PC-3 (cell line): ENCODE measurements around the gene TNXB.
"Not testable (repeated sequence)": the region's sequence is repeated elsewhere in the genome, so short reads cannot be mapped to it uniquely, and the experiment has no call there.

ENCODE experiments used
- EZH2 ChIP-seq: fragments of 300-600 bp; sonication (generic); IDR thresholded peaks from one replicate; pipeline ENCODE4 v1.6.1; 2017; ENCODE audit warnings: antibody characterized with exemption, mild to moderate bottlenecking, low read length; ENCODE audit not compliant: unreplicated experiment
- EZH2phosphoT487 ChIP-seq: fragments of 300-600 bp; sonication (generic); IDR thresholded peaks from 2 replicates; pipeline ENCODE4 v1.6.1; 2018; ENCODE audit warnings: mild to moderate bottlenecking, antibody characterized with exemption, low read length, borderline replicate concordance
- TF ChIP-seq, protein P1 (sequence below): fragments of 300-600 bp; sonication (generic); conservative IDR thresholded peaks from 2 replicates; pipeline ENCODE4 v1.5.1; 2017; ENCODE audit warnings: antibody characterized with exemption, low read depth, mild to moderate bottlenecking, low read length

DNA sequence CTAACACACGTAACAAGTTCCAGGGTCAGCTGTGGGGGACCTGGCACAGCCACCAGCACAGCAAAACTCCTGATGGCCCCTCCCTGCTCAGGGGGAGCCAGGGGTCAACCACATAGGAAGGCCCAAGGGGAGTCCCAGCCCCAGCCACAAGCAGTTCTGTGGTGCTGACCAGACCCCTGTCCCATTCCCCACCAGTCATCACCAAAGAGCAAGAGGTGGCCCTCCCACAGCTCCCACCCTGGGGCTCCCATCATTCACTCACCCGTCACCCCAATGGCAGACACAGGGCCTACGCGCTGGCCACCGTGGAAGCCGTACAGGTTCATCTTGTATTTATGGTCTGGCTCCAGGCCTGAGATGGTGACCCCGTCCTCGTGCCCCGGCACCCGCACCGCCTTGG lies 59.4 kb downstream of the TNXB start:
- TF ChIP-seq, protein P1, sequence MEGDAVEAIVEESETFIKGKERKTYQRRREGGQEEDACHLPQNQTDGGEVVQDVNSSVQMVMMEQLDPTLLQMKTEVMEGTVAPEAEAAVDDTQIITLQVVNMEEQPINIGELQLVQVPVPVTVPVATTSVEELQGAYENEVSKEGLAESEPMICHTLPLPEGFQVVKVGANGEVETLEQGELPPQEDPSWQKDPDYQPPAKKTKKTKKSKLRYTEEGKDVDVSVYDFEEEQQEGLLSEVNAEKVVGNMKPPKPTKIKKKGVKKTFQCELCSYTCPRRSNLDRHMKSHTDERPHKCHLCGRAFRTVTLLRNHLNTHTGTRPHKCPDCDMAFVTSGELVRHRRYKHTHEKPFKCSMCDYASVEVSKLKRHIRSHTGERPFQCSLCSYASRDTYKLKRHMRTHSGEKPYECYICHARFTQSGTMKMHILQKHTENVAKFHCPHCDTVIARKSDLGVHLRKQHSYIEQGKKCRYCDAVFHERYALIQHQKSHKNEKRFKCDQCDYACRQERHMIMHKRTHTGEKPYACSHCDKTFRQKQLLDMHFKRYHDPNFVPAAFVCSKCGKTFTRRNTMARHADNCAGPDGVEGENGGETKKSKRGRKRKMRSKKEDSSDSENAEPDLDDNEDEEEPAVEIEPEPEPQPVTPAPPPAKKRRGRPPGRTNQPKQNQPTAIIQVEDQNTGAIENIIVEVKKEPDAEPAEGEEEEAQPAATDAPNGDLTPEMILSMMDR, result not testable (repeated sequence)
- not testable (repeated sequence) for TF ChIP-seq EZH2, EZH2phosphoT487
